Astrocyte of the spinal cord (primary cell): ENCODE measurements around the gene METTL24.

Source experiments
- DNase-seq: peaks from one replicate; pipeline ENCODE4 v3.0.0; 2011; ENCODE audit warnings: low read depth, low spot score
- H3K4me3 ChIP-seq: 2 replicates; pipeline ENCODE4 v1.5.1; 2011; ENCODE audit warnings: low read depth, mild to moderate bottlenecking, low read length, moderate library complexity
- CTCF ChIP-seq: IDR thresholded peaks from 2 replicates; pipeline ENCODE4 v1.5.1; 2012; ENCODE audit warnings: low read depth, mild to moderate bottlenecking, low read length, inconsistent platforms
- in situ Hi-C: cut with HindIII; loops from 2 replicates; pipeline ENCODE4 v1.10.0; 2017; ENCODE audit warnings: low sequenced_read_pairs

METTL24 gene

GRCh38 chr6:110331816-110332215, 26.3 kb downstream of the METTL24 start:
- H3K4me3 ChIP-seq: no peak overlapping the region
- no peak for TF ChIP-seq CTCF
- in situ Hi-C loops: no loop called here
- no peak for DNase-seq

- H3K4me3 ChIP-seq: no peak overlapping the region
- in situ Hi-C loops: no loop called here
- no peak for DNase-seq
- TF ChIP-seq CTCF: no peak
Observed at GRCh38 chr6:110331390-110331789, 26.8 kb downstream of the METTL24 start.

GRCh38 chr6:110329714-110330436, 28.3 kb downstream of the METTL24 start:
- TF ChIP-seq CTCF: no peak
- H3K4me3 ChIP-seq: no peak overlapping the region
- DNase-seq: no peak
- in situ Hi-C loops: no loop called here

- in situ Hi-C loops: no loop called here
- DNase-seq: no peak
- no peak overlapping the region for H3K4me3 ChIP-seq
- no peak for TF ChIP-seq CTCF
Observed at GRCh38 chr6:110329348-110329713, 28.8 kb downstream of the METTL24 start.

GRCh38 chr6:110328259-110328658, 29.9 kb downstream of the METTL24 start:
- no peak for TF ChIP-seq CTCF
- peak; percentile 15 for DNase-seq
- in situ Hi-C loops: no loop called here
- H3K4me3 ChIP-seq: no peak overlapping the region

- in situ Hi-C loops: no loop called here
- no peak for TF ChIP-seq CTCF
Observed at GRCh38 chr6:110327391-110327790, 30.8 kb downstream of the METTL24 start.

More at GRCh38 chr6:110327391-110327790, 30.8 kb downstream of the METTL24 start:
- no peak for DNase-seq
- H3K4me3 ChIP-seq: no peak overlapping the region
